GM19328 (cell line): ENCODE data around the gene PTPRN2.

Source experiments
- ATAC-seq: cut with Tn5 transposase; IDR thresholded peaks from one replicate; pipeline ENCODE4 v1.9.1; 2021; ENCODE audit warnings: mild to moderate bottlenecking, moderate library complexity; ENCODE audit not compliant: unreplicated experiment

The PTPRN2 gene

GRCh38 chr7:158068853-158069252 lies 518.8 kb downstream of the PTPRN2 start:
- ATAC-seq = no peak

- no peak for ATAC-seq
Measured at GRCh38 chr7:158067931-158068482, 519.6 kb downstream of the PTPRN2 start.

GRCh38 chr7:158067219-158067930 lies 520.2 kb downstream of the PTPRN2 start:
- no peak for ATAC-seq

- no peak for ATAC-seq
Measured at GRCh38 chr7:158066085-158066484, 521.5 kb downstream of the PTPRN2 start.

- ATAC-seq = no peak
Measured at GRCh38 chr7:158065340-158065739, 522.3 kb downstream of the PTPRN2 start.

- ATAC-seq = no peak
Measured at GRCh38 chr7:158064631-158065030, 523.0 kb downstream of the PTPRN2 start.

GRCh38 chr7:158063850-158064610 lies 523.6 kb downstream of the PTPRN2 start:
- ATAC-seq = no peak

- no peak for ATAC-seq
Measured at GRCh38 chr7:158062661-158063060, 525.0 kb downstream of the PTPRN2 start.

- ATAC-seq = no peak
Measured at GRCh38 chr7:158061884-158062656, 525.6 kb downstream of the PTPRN2 start.

- no peak for ATAC-seq
Measured at GRCh38 chr7:158061026-158061630, 526.5 kb downstream of the PTPRN2 start.

GRCh38 chr7:158060216-158060615 lies 527.4 kb downstream of the PTPRN2 start:
- ATAC-seq = no peak

GRCh38 chr7:158057446-158057845 lies 530.2 kb downstream of the PTPRN2 start:
- ATAC-seq = no peak

GRCh38 chr7:158056761-158057160 lies 530.9 kb downstream of the PTPRN2 start:
- no peak for ATAC-seq

- no peak for ATAC-seq
Measured at GRCh38 chr7:158055726-158056510, 531.7 kb downstream of the PTPRN2 start.

- ATAC-seq = no peak
Measured at GRCh38 chr7:158054611-158055010, 533.0 kb downstream of the PTPRN2 start.

- no peak for ATAC-seq
Measured at GRCh38 chr7:158054081-158054480, 533.5 kb downstream of the PTPRN2 start.

GRCh38 chr7:158053183-158053915 lies 534.3 kb downstream of the PTPRN2 start:
- ATAC-seq = no peak

GRCh38 chr7:158052381-158053060 lies 535.1 kb downstream of the PTPRN2 start:
- no peak for ATAC-seq

GRCh38 chr7:158051776-158052175 lies 535.8 kb downstream of the PTPRN2 start:
- no peak for ATAC-seq
